K562 (cell line): ENCODE measurements around the gene DOLK. TPM values are rescaled to one million over a fixed set of nuclear protein-coding genes. Genes with fewer than 3 reads are reported as not detected.

ENCODE experiments used
- ATAC-seq: fragments of 200-7000 bp; cut with Tn5 transposase; 3 replicates; pipeline ENCODE4 v1.9.1; 2020; ENCODE audit warnings: moderate library complexity
- BruUV-seq: library from RNA; stranded (reverse); fragments of 400-500 nt; replicated peaks from 2 replicates; lab custom pipeline; 2021; lab: Mats Ljungman, UMichigan
- CTCF ChIA-PET: fragments of 300-600 bp; formaldehyde crosslinking; extraction: SDS; loops from one replicate; lab custom pipeline; 2021; ENCODE audit warnings: low intra/inter-chr PET ratio; lab: Yijun Ruan, JAX
- POLR2A ChIA-PET: fragments of 300-600, 350-650 bp; sonication (Branson Sonifier 250); formaldehyde crosslinking; extraction: SDS; loops from one replicate; lab custom pipeline; 2021; ENCODE audit warnings: antibody characterized with exemption, inconsistent platforms; lab: Yijun Ruan, JAX
- DNase-seq, 4 experiments: peaks; one replicate each; pipeline versions ENCODE4 v3.0.0 to v3.0.0-alpha.2; 2011 to 2018; ENCODE audit warnings: low spot score in 3 of 4, mixed read lengths in 3 of 4; ENCODE audit errors: extremely low read depth in 1 of 4
- FAIRE-seq: peaks from 2 replicates; lab custom pipeline; 2011; peaks lifted over from hg19 to GRCh38; lab: Jason Lieb, UNC
- H2AFZ ChIP-seq: 2 replicates; pipeline ENCODE4 v1.6.0; 2011; ENCODE audit warnings: low read depth, low read length, control low read depth, inconsistent platforms
- H3K27ac ChIP-seq: fragments of 200-600 bp; 3 replicates; pipeline ENCODE4 v1.8.0; 2011; ENCODE audit warnings: low read depth, mild to moderate bottlenecking, control low read depth, inconsistent platforms, low read length, moderate library complexity, mixed read lengths; ENCODE audit errors: extremely low read depth
- H3K27me3 ChIP-seq, 2 experiments: fragments of 300-600 bp in 1 of 2; 2 replicates in 1 of 2; 3 replicates in 1 of 2; pipeline versions ENCODE4 v1.6.0 to v1.8.0; 2011; ENCODE audit warnings: inconsistent platforms in 2 of 2, low read length in 2 of 2, mild to moderate bottlenecking in 1 of 2, mixed read lengths in 1 of 2, moderate library complexity in 1 of 2; ENCODE audit not compliant: control insufficient read depth in 2 of 2, insufficient read depth in 2 of 2
- H3K36me3 ChIP-seq: fragments of 300-600 bp; 3 replicates; pipeline ENCODE4 v1.8.0; 2011; ENCODE audit warnings: mild to moderate bottlenecking, low read length, inconsistent platforms; ENCODE audit not compliant: control insufficient read depth, insufficient read depth
- H3K4me1 ChIP-seq, 2 experiments: fragments of 200-600 bp in 1 of 2; replicated peaks in 1 of 2; 2 replicates in 1 of 2; 3 replicates in 1 of 2; pipeline versions ENCODE4 v1.5.1 to v1.8.0; 2011; ENCODE audit warnings: inconsistent platforms in 2 of 2, low read length in 2 of 2, mild to moderate bottlenecking in 1 of 2, mixed read lengths in 1 of 2, moderate library complexity in 1 of 2; ENCODE audit not compliant: control insufficient read depth in 2 of 2, insufficient read depth in 2 of 2
- H3K4me2 ChIP-seq: 2 replicates; pipeline ENCODE4 v1.6.1; 2011; ENCODE audit warnings: low read length, control low read depth, inconsistent platforms, mixed read lengths; ENCODE audit not compliant: insufficient read depth
- H3K4me3 ChIP-seq: fragments of 200-600 bp; sonication (generic), shearing (Covaris generic); 2 replicates; pipeline ENCODE4 v1.5.1; 2016; ENCODE audit warnings: control low read depth, inconsistent platforms
- H3K79me2 ChIP-seq: fragments of 200-600 bp; 3 replicates; pipeline ENCODE4 v1.8.0; 2011; ENCODE audit warnings: low read length, inconsistent platforms; ENCODE audit not compliant: control insufficient read depth, insufficient read depth
- H3K9ac ChIP-seq, 2 experiments: 2 replicates each; pipeline versions ENCODE4 v1.6.0 to v1.6.1; 2011; ENCODE audit warnings: low read depth in 2 of 2, low read length in 2 of 2, control low read depth in 1 of 2, inconsistent platforms in 1 of 2, mild to moderate bottlenecking in 1 of 2, mixed read lengths in 1 of 2; ENCODE audit not compliant: insufficient read depth in 1 of 2
- H3K9me1 ChIP-seq: one replicate; pipeline ENCODE4 v1.6.0; 2011; ENCODE audit warnings: inconsistent platforms, mild to moderate bottlenecking, low read length, moderate library complexity; ENCODE audit not compliant: control insufficient read depth, insufficient read depth
- H3K9me3 ChIP-seq: replicated peaks from 2 replicates; pipeline ENCODE4 v1.5.1; 2011; ENCODE audit warnings: low read depth, low read length, inconsistent platforms; ENCODE audit not compliant: control insufficient read depth, insufficient read depth
- H4K20me1 ChIP-seq: replicated peaks from 2 replicates; pipeline ENCODE4 v1.6.1; 2011; ENCODE audit warnings: low read length, inconsistent platforms, mixed read lengths; ENCODE audit not compliant: control insufficient read depth, insufficient read depth
- CHD1 ChIP-seq: fragments of 200-600 bp; sonication (generic); IDR thresholded peaks from one replicate; pipeline ENCODE4 v1.6.1; 2012; ENCODE audit warnings: mild to moderate bottlenecking, moderate library complexity, low read length, inconsistent platforms
- EZH2 ChIP-seq: IDR thresholded peaks from 2 replicates; pipeline ENCODE4 v1.6.1; 2012; ENCODE audit warnings: low read depth, mild to moderate bottlenecking, inconsistent platforms, low read length, borderline replicate concordance
- KDM4B ChIP-seq, 2 experiments: fragments of 450-650 bp in 1 of 2; sonication (generic) in 1 of 2; IDR thresholded peaks; 2 replicates each; pipeline ENCODE4 v1.6.1; 2016 to 2017; ENCODE audit warnings: borderline replicate concordance in 2 of 2, antibody characterized with exemption in 1 of 2, low read depth in 1 of 2, mild to moderate bottlenecking in 1 of 2
- MCM3 ChIP-seq: fragments of 450-650 bp; IDR thresholded peaks from 2 replicates; pipeline ENCODE4 v1.6.1; 2016
- NELFE ChIP-seq: IDR thresholded peaks from 2 replicates; pipeline ENCODE4 v1.6.1; 2011; ENCODE audit warnings: mild to moderate bottlenecking; ENCODE audit not compliant: insufficient read depth, insufficient read length
- SMARCC2 ChIP-seq: fragments of 450-650 bp; IDR thresholded peaks from 2 replicates; pipeline ENCODE4 v1.6.1; 2017; ENCODE audit warnings: antibody characterized with exemption, moderate library complexity, mild to moderate bottlenecking, low read depth
- XRCC5 ChIP-seq: fragments of 200-400 bp; formaldehyde crosslinking; IDR thresholded peaks from 2 replicates; pipeline ENCODE4 v1.6.1; 2017; ENCODE audit warnings: low read depth, mild to moderate bottlenecking, low read length
- YBX1 ChIP-seq: fragments of 450-650 bp; IDR thresholded peaks from 2 replicates; pipeline ENCODE4 v1.7.1; 2016; ENCODE audit warnings: mild to moderate bottlenecking
- ZFP1 ChIP-seq: fragments of 450-650 bp; formaldehyde crosslinking; IDR thresholded peaks from 2 replicates; pipeline ENCODE4 v1.4.0; 2020; ENCODE audit warnings: mild to moderate bottlenecking, mixed read lengths
- ZFX ChIP-seq: sonication (generic); formaldehyde crosslinking; IDR thresholded peaks from 2 replicates; pipeline ENCODE4 v1.8.0; 2022; ENCODE audit warnings: mild to moderate bottlenecking, missing genetic modification reagents, moderate library complexity
- ZZZ3 ChIP-seq: fragments of 450-650 bp; IDR thresholded peaks from 2 replicates; pipeline ENCODE4 v1.6.1; 2016; ENCODE audit warnings: antibody characterized with exemption, mild to moderate bottlenecking, moderate library complexity
- WGBS: fragments of 100-300 bp; shearing (Covaris generic); methylation state at CpG from one replicate; pipeline ENCODE4 v1.1.6; 2016; ENCODE audit warnings: low coverage, mixed read lengths; ENCODE audit not compliant: insufficient coverage; ENCODE audit errors: missing lambda C conversion rate; 5-methylcytosine and 5-hydroxymethylcytosine counted together
- in situ Hi-C: fragments of 300-500 bp; cut with MboI; formaldehyde crosslinking; loops from 4 replicates; pipeline ENCODE4 v1.15.0; 2018; ENCODE audit warnings: inconsistent platforms, mixed read lengths
- intact Hi-C: fragments of 100-400 bp; cut with micrococcal nuclease; formaldehyde crosslinking; loops from 2 replicates; pipeline ENCODE4 v1.14.2; 2022
- polyA plus RNA-seq, 8 experiments: library from polyadenylated mRNA; depleted of rRNA in 4 of 8; stranded (reverse) in 5 of 8; unstranded in 3 of 8; fragments of >200 nt; fragmentation: Nextera tagmentation in 2 of 8; fragmentation: Illumina TruSeq in 1 of 8; extraction: Ambion mirVana in 2 of 8; extraction: Trizol in 1 of 8; gene quantifications; 2 replicates each; pipeline versions ENCODE4 v1.2.1 to v1.2.3, GENCODE V29; 2011 to 2014; ENCODE audit warnings: inconsistent platforms in 1 of 8, missing spikeins in 1 of 8
- total RNA-seq, 7 experiments: library from RNA; depleted of rRNA in 6 of 7; stranded (reverse); fragments of >200 nt in 6 of 7; fragmentation: Illumina TruSeq in 2 of 7; extraction: Trizol in 2 of 7; gene quantifications; 2 replicates each; pipeline versions ENCODE4 v1.2.1 to v1.2.3, GENCODE V29; 2011 to 2021; ENCODE audit warnings: low replicate concordance in 1 of 7
- TF ChIP-seq, protein P1 (sequence below), 2 experiments: IDR thresholded peaks; 2 replicates each; pipeline ENCODE4 v1.6.1; 2012; ENCODE audit warnings: improper control_type of control experiment in 2 of 2, low read depth in 2 of 2, low read length in 2 of 2, borderline replicate concordance in 1 of 2
- TF ChIP-seq, protein P2 (sequence below): fragments of 450-650 bp; IDR thresholded peaks from one replicate; pipeline ENCODE4 v1.6.1; 2018; ENCODE audit warnings: mild to moderate bottlenecking, moderate library complexity; ENCODE audit not compliant: partially characterized antibody

The DOLK gene
- total and polyA plus RNA-seq, 9 of the 15 experiments (the other 6 are each of a cell fraction or from before 2014, with no cell fraction given): 2.6 to 14.2 (median 11.7) TPM

GRCh38 chr9:128916745-128917144 is 30.7 kb downstream of the DOLK start:
- Histone ChIP-seq H3K9me1 (no peaks in the 10 kb centered on the region), H3K4me3 (no peak overlapping the region), H3K9ac (peak overlapping the region in 1 of 2 experiments; percentile 58; a peak in 1 of 4 replicates), H3K9me3 (no peaks in the 10 kb centered on the region), H3K79me2 (0 out of 3 replicates have a peak, but pooled peaks cover 9% of the 10 kb centered on the region), H3K36me3 (peaks cover 29% of the 10 kb centered on the region; the same call in 2 of the 3 replicates), H3K27me3 (no peaks in the 10 kb centered on the region; a peak in 1 of 5 replicates), H3K4me2 (no peak overlapping the region), H3K27ac (no peak overlapping the region), H3K4me1 (peaks cover 13 to 40% of the 10 kb centered on the region in 2 experiments), H4K20me1 (no peaks in the 10 kb centered on the region), H2AFZ (no peak overlapping the region)
- TF ChIP-seq KDM4B (IDR thresholded peaks at IDR 0.05; ENCODE audit: borderline replicate concordance in 2 of 2, low read depth in 1 of 2) (no peak), EZH2 (no peak), ZZZ3 (no peak), YBX1 (no peak), CHD1 (no peak), NELFE (no peak), ZFX (CRISPR knock-in tag) (no peak), XRCC5 (no peak), SMARCC2 (no peak), MCM3 (no peak), ZFP1 (CRISPR knock-in tag) (no peak)
- TF ChIP-seq, protein P1, sequence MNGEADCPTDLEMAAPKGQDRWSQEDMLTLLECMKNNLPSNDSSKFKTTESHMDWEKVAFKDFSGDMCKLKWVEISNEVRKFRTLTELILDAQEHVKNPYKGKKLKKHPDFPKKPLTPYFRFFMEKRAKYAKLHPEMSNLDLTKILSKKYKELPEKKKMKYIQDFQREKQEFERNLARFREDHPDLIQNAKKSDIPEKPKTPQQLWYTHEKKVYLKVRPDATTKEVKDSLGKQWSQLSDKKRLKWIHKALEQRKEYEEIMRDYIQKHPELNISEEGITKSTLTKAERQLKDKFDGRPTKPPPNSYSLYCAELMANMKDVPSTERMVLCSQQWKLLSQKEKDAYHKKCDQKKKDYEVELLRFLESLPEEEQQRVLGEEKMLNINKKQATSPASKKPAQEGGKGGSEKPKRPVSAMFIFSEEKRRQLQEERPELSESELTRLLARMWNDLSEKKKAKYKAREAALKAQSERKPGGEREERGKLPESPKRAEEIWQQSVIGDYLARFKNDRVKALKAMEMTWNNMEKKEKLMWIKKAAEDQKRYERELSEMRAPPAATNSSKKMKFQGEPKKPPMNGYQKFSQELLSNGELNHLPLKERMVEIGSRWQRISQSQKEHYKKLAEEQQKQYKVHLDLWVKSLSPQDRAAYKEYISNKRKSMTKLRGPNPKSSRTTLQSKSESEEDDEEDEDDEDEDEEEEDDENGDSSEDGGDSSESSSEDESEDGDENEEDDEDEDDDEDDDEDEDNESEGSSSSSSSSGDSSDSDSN (IDR thresholded peaks at IDR 0.05; ENCODE audit: borderline replicate concordance in 1 of 2, low read depth in 2 of 2, low read length in 2 of 2): no peak
- TF ChIP-seq, protein P2, sequence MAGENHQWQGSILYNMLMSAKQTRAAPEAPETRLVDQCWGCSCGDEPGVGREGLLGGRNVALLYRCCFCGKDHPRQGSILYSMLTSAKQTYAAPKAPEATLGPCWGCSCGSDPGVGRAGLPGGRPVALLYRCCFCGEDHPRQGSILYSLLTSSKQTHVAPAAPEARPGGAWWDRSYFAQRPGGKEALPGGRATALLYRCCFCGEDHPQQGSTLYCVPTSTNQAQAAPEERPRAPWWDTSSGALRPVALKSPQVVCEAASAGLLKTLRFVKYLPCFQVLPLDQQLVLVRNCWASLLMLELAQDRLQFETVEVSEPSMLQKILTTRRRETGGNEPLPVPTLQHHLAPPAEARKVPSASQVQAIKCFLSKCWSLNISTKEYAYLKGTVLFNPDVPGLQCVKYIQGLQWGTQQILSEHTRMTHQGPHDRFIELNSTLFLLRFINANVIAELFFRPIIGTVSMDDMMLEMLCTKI: no peak
- in situ Hi-C loops: no loop called here
- ChIA-PET POLR2A (no interaction called here), CTCF (no interaction called here)
- no peak for ATAC-seq
- no peak for FAIRE-seq
- no TSS peak for BruUV-seq
- no peak for DNase-seq
- intact Hi-C loops: no loop called here
- 92% methylated on average over 10 of the region's 11 CpGs for WGBS
